H1 (cell line): Measurements from ENCODE around the gene ARHGAP26. TPM values are rescaled to one million over a fixed set of nuclear protein-coding genes. Genes with fewer than 3 reads are reported as not detected.

Source experiments
- CTCF ChIA-PET: fragments of 300-600 bp; sonication (Branson Sonifier 250); formaldehyde crosslinking; loops from one replicate; lab custom pipeline; 2021; ENCODE audit not compliant: partially characterized antibody; lab: Charles Lee
- POLR2A ChIA-PET: fragments of 300-600 bp; sonication (Branson Sonifier 250); formaldehyde crosslinking; loops from one replicate; lab custom pipeline; 2021; ENCODE audit warnings: inconsistent platforms; ENCODE audit not compliant: partially characterized antibody; lab: Charles Lee
- DNase-seq, 2 experiments: peaks; one replicate each; pipeline versions ENCODE4 v3.0.0 to v3.0.0-alpha.2; 2010 to 2022; ENCODE audit warnings: low spot score in 2 of 2, low read depth in 1 of 2, mixed read lengths in 1 of 2
- FAIRE-seq: peaks from 2 replicates; lab custom pipeline; 2011; peaks lifted over from hg19 to GRCh38; lab: Jason Lieb, UNC
- H2AFZ ChIP-seq: 2 replicates; pipeline ENCODE4 v1.8.1; 2012; ENCODE audit warnings: low read length, inconsistent platforms
- H2AK5ac ChIP-seq: 2 replicates; pipeline ENCODE4 v1.6.1; 2013; ENCODE audit warnings: low read depth, low read length
- H2BK120ac ChIP-seq: replicated peaks from 2 replicates; pipeline ENCODE3; 2013; ENCODE audit warnings: low read depth, low read length, inconsistent platforms
- H2BK12ac ChIP-seq: 2 replicates; pipeline ENCODE4 v1.6.1; 2013; ENCODE audit warnings: low read depth, low read length
- H2BK15ac ChIP-seq: 2 replicates; pipeline ENCODE4 v1.6.1; 2013; ENCODE audit warnings: low read length
- H2BK20ac ChIP-seq: 2 replicates; pipeline ENCODE4 v1.6.1; 2013; ENCODE audit warnings: low read length
- H2BK5ac ChIP-seq: 2 replicates; pipeline ENCODE4 v1.6.1; 2013; ENCODE audit warnings: low read depth, low read length
- H3K14ac ChIP-seq: 2 replicates; pipeline ENCODE4 v1.6.1; 2013; ENCODE audit warnings: inconsistent platforms; ENCODE audit not compliant: insufficient read length
- H3K18ac ChIP-seq: 2 replicates; pipeline ENCODE4 v1.6.1; 2013; ENCODE audit warnings: low read length; ENCODE audit errors: extremely low read depth
- H3K23ac ChIP-seq: 2 replicates; pipeline ENCODE4 v1.6.1; 2013; ENCODE audit warnings: inconsistent platforms; ENCODE audit not compliant: insufficient read length
- H3K23me2 ChIP-seq: 2 replicates; pipeline ENCODE4 v1.6.1; 2013; ENCODE audit warnings: low read depth, low read length
- H3K27ac ChIP-seq: 2 replicates; pipeline ENCODE4 v1.6.1; 2011; ENCODE audit warnings: low read depth, low read length, inconsistent platforms
- H3K27me3 ChIP-seq, 4 experiments: replicated peaks in 1 of 4; 1 replicate in 1 of 4; 2 replicates in 3 of 4; pipeline versions ENCODE4 v1.6.1 to v1.8.1; 2011 to 2013; ENCODE audit warnings: low read length in 3 of 4, mild to moderate bottlenecking in 3 of 4, inconsistent platforms in 2 of 4, mixed read lengths in 2 of 4, moderate library complexity in 1 of 4; ENCODE audit not compliant: control insufficient read depth in 3 of 4, insufficient read depth in 3 of 4; ENCODE audit errors: extremely low read depth in 1 of 4
- H3K36me3 ChIP-seq, 4 experiments: 2 replicates each; pipeline versions ENCODE4 v1.6.1 to v1.8.1; 2011 to 2013; ENCODE audit warnings: mild to moderate bottlenecking in 4 of 4, low read length in 3 of 4, moderate library complexity in 2 of 4, control low read depth in 1 of 4, inconsistent platforms in 1 of 4; ENCODE audit not compliant: insufficient read depth in 4 of 4, control insufficient read depth in 2 of 4
- H3K4ac ChIP-seq: replicated peaks from 2 replicates; pipeline ENCODE3; 2013; ENCODE audit warnings: low read length, low read depth, mixed read lengths, inconsistent platforms; ENCODE audit not compliant: insufficient read length
- H3K4me1 ChIP-seq, 4 experiments: replicated peaks in 1 of 4; 1 replicate in 1 of 4; 2 replicates in 3 of 4; pipeline versions ENCODE4 v1.6.1 to v1.8.1; 2011 to 2013; ENCODE audit warnings: low read length in 3 of 4, inconsistent platforms in 2 of 4, mixed read lengths in 1 of 4; ENCODE audit not compliant: insufficient read depth in 4 of 4, control insufficient read depth in 3 of 4
- H3K4me2 ChIP-seq, 2 experiments: 2 replicates each; pipeline versions ENCODE4 v1.6.1 to v1.8.1; 2011 to 2013; ENCODE audit warnings: low read depth in 2 of 2, low read length in 2 of 2, control low read depth in 1 of 2, inconsistent platforms in 1 of 2, mild to moderate bottlenecking in 1 of 2; ENCODE audit not compliant: insufficient read depth in 1 of 2
- H3K4me3 ChIP-seq, 4 experiments: fragments of 200-600, 300-600 bp in 1 of 4; sonication (generic), shearing (Covaris generic), sonication (Bioruptor Twin) in 1 of 4; 2 replicates each; pipeline versions ENCODE4 v1.5.1 to v1.8.1; 2011 to 2016; ENCODE audit warnings: low read length in 4 of 4, low read depth in 3 of 4, control low read depth in 2 of 4, inconsistent platforms in 2 of 4, mild to moderate bottlenecking in 2 of 4, mixed read lengths in 1 of 4, moderate library complexity in 1 of 4; ENCODE audit not compliant: insufficient read depth in 2 of 4; ENCODE audit errors: extremely low read depth in 1 of 4
- H3K56ac ChIP-seq: replicated peaks from 2 replicates; pipeline ENCODE3; 2013; ENCODE audit warnings: low read depth, mild to moderate bottlenecking, mixed read lengths, low read length, inconsistent platforms; ENCODE audit not compliant: insufficient read length
- H3K79me1 ChIP-seq: 2 replicates; pipeline ENCODE4 v1.6.1; 2013; ENCODE audit warnings: low read depth, low read length, control low read depth
- H3K79me2 ChIP-seq, 2 experiments: 2 replicates each; pipeline versions ENCODE4 v1.6.1 to v1.8.1; 2012 to 2013; ENCODE audit warnings: low read length in 2 of 2, mild to moderate bottlenecking in 2 of 2, inconsistent platforms in 1 of 2; ENCODE audit not compliant: insufficient read depth in 2 of 2, control insufficient read depth in 1 of 2
- H3K9ac ChIP-seq, 4 experiments: replicated peaks in 1 of 4; 1 replicate in 1 of 4; 2 replicates in 3 of 4; pipeline versions ENCODE4 v1.6.1 to v1.8.1; 2011 to 2013; ENCODE audit warnings: low read depth in 3 of 4, low read length in 3 of 4, control low read depth in 2 of 4, mild to moderate bottlenecking in 2 of 4, moderate library complexity in 2 of 4, inconsistent platforms in 1 of 4; ENCODE audit errors: extremely low read depth in 1 of 4
- H3K9me3 ChIP-seq, 2 experiments: 2 replicates each; pipeline versions ENCODE4 v1.6.1 to v1.8.1; 2012 to 2013; ENCODE audit warnings: mild to moderate bottlenecking in 2 of 2, moderate library complexity in 2 of 2, control low read depth in 1 of 2, inconsistent platforms in 1 of 2, low read depth in 1 of 2, low read length in 1 of 2, mixed read lengths in 1 of 2; ENCODE audit not compliant: insufficient read depth in 2 of 2
- H4K20me1 ChIP-seq, 2 experiments: replicated peaks in 1 of 2; 2 replicates each; pipeline versions ENCODE3 to v1.8.1; 2011 to 2013; ENCODE audit warnings: inconsistent platforms in 2 of 2, low read length in 2 of 2, mild to moderate bottlenecking in 1 of 2; ENCODE audit not compliant: insufficient read depth in 2 of 2, control insufficient read depth in 1 of 2
- H4K5ac ChIP-seq: 2 replicates; pipeline ENCODE4 v1.6.1; 2013; ENCODE audit warnings: low read length, low read depth, mixed read lengths, inconsistent platforms; ENCODE audit not compliant: insufficient read length
- H4K8ac ChIP-seq: 2 replicates; pipeline ENCODE4 v1.8.0; 2013; ENCODE audit warnings: mild to moderate bottlenecking, moderate library complexity, low read length, inconsistent platforms; ENCODE audit not compliant: insufficient read depth; ENCODE audit errors: extremely low read depth
- H4K91ac ChIP-seq: replicated peaks from 2 replicates; pipeline ENCODE3; 2013; ENCODE audit warnings: low read length, mixed read lengths, inconsistent platforms; ENCODE audit not compliant: insufficient read length
- JUN ChIP-seq: IDR thresholded peaks from 2 replicates; pipeline ENCODE4 v1.6.1; 2011; ENCODE audit warnings: low read depth, mild to moderate bottlenecking, improper control_type of control experiment, low read length
- SP4 ChIP-seq: IDR thresholded peaks from 2 replicates; pipeline ENCODE4 v1.6.1; 2012; ENCODE audit warnings: low read length, inconsistent platforms
- WGBS, 2 experiments: shearing (Covaris generic) in 1 of 2; methylation state at CpG; one replicate each; pipeline versions ENCODE4 v1.1.6 to v1.1.7; 2013 to 2015; ENCODE audit warnings: low lambda C conversion rate in 2 of 2, mixed read lengths in 2 of 2, inconsistent platforms in 1 of 2, low coverage in 1 of 2, missing lambda C conversion rate in 1 of 2; ENCODE audit not compliant: insufficient replicate concordance in 2 of 2, insufficient coverage in 1 of 2, insufficient read length in 1 of 2; ENCODE audit errors: extremely low coverage in 1 of 2, missing lambda C conversion rate in 1 of 2; 5-methylcytosine and 5-hydroxymethylcytosine counted together
- polyA plus RNA-seq, 7 experiments: library from polyadenylated mRNA; depleted of rRNA in 3 of 7; stranded (reverse) in 5 of 7; unstranded in 2 of 7; fragments of >200 nt in 5 of 7; fragments of 200-250 nt in 2 of 7; gene quantifications; 1 replicate in 5 of 7; 2 replicates in 1 of 7; 4 replicates in 1 of 7; pipeline versions ENCODE4 v1.2.1 to v1.2.3, GENCODE V29; 2011 to 2013; ENCODE audit warnings: missing spikeins in 2 of 7, mixed read lengths in 2 of 7
- total RNA-seq: library from RNA; stranded (reverse); fragmentation: NEBNext Ultra II Directional; extraction: Animal tissue kit (Norgen Biotek cat#: 25700); gene quantifications from 2 replicates; pipeline ENCODE4 v1.2.1, GENCODE V29; 2021

ARHGAP26 gene
- total and polyA plus RNA-seq, 2 of the 8 experiments (the other 6 are each of a cell fraction or from before 2014, with no cell fraction given): 7.1 to 24.8 TPM

GRCh38 chr5:143210576-143210975 lies 440.4 kb downstream of the ARHGAP26 start:
- CTCF ChIA-PET: interaction anchor here (0.7 to 5.3 kb wide), 3 partner anchors 8 to 552 kb away, joined by 3 to 33 read pairs (median 7); no protein-coding TSS in a partner anchor
- Histone ChIP-seq H3K9ac (no peak overlapping the region), H2BK5ac (no peak overlapping the region), H3K4me1 (peaks cover 0 to 14% (median 7%) of the 10 kb centered on the region in 4 experiments; a peak in 3 of 7 replicates), H3K23me2 (no peaks in the 10 kb centered on the region), H4K91ac (no peak overlapping the region), H3K27me3 (no peaks in the 10 kb centered on the region), H3K4me2 (no peak overlapping the region), H4K5ac (no peak overlapping the region), H2AFZ (no peak overlapping the region), H3K14ac (no peak overlapping the region), H2BK12ac (no peak overlapping the region), H3K23ac (no peak overlapping the region), H3K79me2 (no peaks in the 10 kb centered on the region), H3K27ac (no peak overlapping the region), H2AK5ac (no peak overlapping the region), H4K8ac (no peak overlapping the region), H3K36me3 (no peaks in the 10 kb centered on the region), H3K9me3 (no peaks in the 10 kb centered on the region), H3K4me3 (no peak overlapping the region), H3K4ac (no peak overlapping the region), H2BK120ac (no peak overlapping the region), H3K56ac (no peak overlapping the region), H3K18ac (no peak overlapping the region), H2BK20ac (no peak overlapping the region), H4K20me1 (no peaks in the 10 kb centered on the region), H2BK15ac (no peak overlapping the region), H3K79me1 (no peaks in the 10 kb centered on the region)
- no peak for TF ChIP-seq SP4
- no peak for TF ChIP-seq JUN
- no peak for DNase-seq
- no peak for FAIRE-seq
- WGBS, 2 experiments: 98% methylated on average over 4 of the region's 4 CpGs; no CpG with 5 or more reads in 1 of the 2 experiments
- POLR2A ChIA-PET: no interaction called here
